A549 (cell line): ENCODE results near the gene KRT36.

Experiments used
- NR3C1 ChIP-seq: fragments of >200 bp; sonication (Bioruptor Twin); formaldehyde crosslinking; IDR thresholded peaks from 3 replicates; pipeline ENCODE4 v1.6.1; 2017
- POLR2A ChIP-seq: IDR thresholded peaks from 2 replicates; pipeline ENCODE4 v1.6.1; 2012; ENCODE audit warnings: mild to moderate bottlenecking, low read length
- ZC3H11A ChIP-seq: fragments of 450-650 bp; IDR thresholded peaks from 2 replicates; pipeline ENCODE4 v1.6.1; 2014; ENCODE audit warnings: antibody characterized with exemption, mild to moderate bottlenecking

- TF ChIP-seq ZC3H11A: no peak
- no peak for TF ChIP-seq POLR2A
- TF ChIP-seq NR3C1: no peak
Measured at GRCh38 chr17:41448506-41448905, 41.2 kb downstream of the KRT36 start.
